HCT116 (cell line): ENCODE data around the gene ISYNA1. TPM values are rescaled to one million over a fixed set of nuclear protein-coding genes. Genes with fewer than 3 reads are reported as not detected.

Experiments used
- ATAC-seq: fragments of 200-7000 bp; cut with Tn5 transposase; 2 replicates; pipeline ENCODE4 v1.9.1; 2020; ENCODE audit warnings: mild to moderate bottlenecking, moderate library complexity
- BruUV-seq: library from RNA; stranded (reverse); fragments of 400-500 nt; replicated peaks from 2 replicates; lab custom pipeline; 2021; lab: Mats Ljungman, UMichigan
- CTCF ChIA-PET: fragments of 300-600 bp; sonication (Branson Sonifier 250); formaldehyde crosslinking; loops from one replicate; lab custom pipeline; 2021; ENCODE audit warnings: antibody characterized with exemption; lab: Charles Lee
- POLR2A ChIA-PET: fragments of 300-600, 350-600 bp; sonication (Branson Sonifier 250); formaldehyde crosslinking; loops from one replicate; lab custom pipeline; 2021; ENCODE audit warnings: antibody characterized with exemption; lab: Charles Lee
- RAD21 ChIA-PET, 2 experiments: fragments of 300-600 bp; sonication (Branson Sonifier 250); formaldehyde crosslinking; loops; one replicate each; lab custom pipeline; 2023; ENCODE audit warnings: low total read pairs in 2 of 2; ENCODE audit not compliant: uncharacterized antibody in 2 of 2, unreplicated experiment in 2 of 2, low non-redundant PET in 1 of 2; lab: Charles Lee
- DNase-seq: peaks from one replicate; pipeline ENCODE4 v3.0.0-alpha.2; 2010; ENCODE audit warnings: low read depth, low spot score
- H2AFZ ChIP-seq: fragments of 200-600 bp; shearing (Covaris generic), sonication (generic); 2 replicates; pipeline ENCODE4 v1.6.1; 2017; ENCODE audit warnings: low read depth, mixed run types, mixed read lengths, antibody characterized with exemption, low read length; ENCODE audit not compliant: poor library complexity, severe bottlenecking
- H3K27ac ChIP-seq: 2 replicates; pipeline ENCODE4 v1.5.1; 2012; ENCODE audit warnings: low read depth, low read length
- H3K27me3 ChIP-seq: fragments of 200-600 bp; sonication (generic); 2 replicates; pipeline ENCODE4 v1.6.1; 2016; ENCODE audit warnings: mixed run types, low read length, mixed read lengths; ENCODE audit not compliant: insufficient read depth
- H3K36me3 ChIP-seq, 2 experiments: fragments of 200-500 bp in 1 of 2; fragments of 200-600 bp in 1 of 2; sonication (Bioruptor generic) in 1 of 2; sonication (generic) in 1 of 2; 2 replicates each; pipeline versions ENCODE4 v1.5.1 to v1.6.1; 2014 to 2016; ENCODE audit warnings: low read length in 2 of 2, inconsistent platforms in 1 of 2, mixed read lengths in 1 of 2, mixed run types in 1 of 2; ENCODE audit not compliant: insufficient read depth in 2 of 2, control insufficient read depth in 1 of 2
- H3K4me1 ChIP-seq, 2 experiments: fragments of 200-600 bp in 1 of 2; sonication (generic) in 1 of 2; 2 replicates each; pipeline versions ENCODE4 v1.5.1 to v1.6.1; 2012 to 2017; ENCODE audit warnings: low read length in 2 of 2, inconsistent platforms in 1 of 2, mild to moderate bottlenecking in 1 of 2, mixed read lengths in 1 of 2, mixed run types in 1 of 2, moderate library complexity in 1 of 2; ENCODE audit not compliant: insufficient read depth in 2 of 2, control insufficient read depth in 1 of 2
- H3K4me2 ChIP-seq: fragments of 200-600 bp; sonication (generic); 2 replicates; pipeline ENCODE4 v1.6.1; 2017; ENCODE audit warnings: mixed run types, low read length, mixed read lengths
- H3K4me3 ChIP-seq, 2 experiments: fragments of 200-600 bp in 1 of 2; sonication (generic) in 1 of 2; replicated peaks in 1 of 2; 2 replicates each; pipeline ENCODE4 v1.5.1; 2011 to 2016; ENCODE audit warnings: low read length in 2 of 2, control low read depth in 1 of 2, low read depth in 1 of 2, mild to moderate bottlenecking in 1 of 2, mixed read lengths in 1 of 2, mixed run types in 1 of 2
- H3K79me2 ChIP-seq: fragments of 200-600 bp; sonication (generic); 2 replicates; pipeline ENCODE4 v1.6.1; 2017; ENCODE audit warnings: mild to moderate bottlenecking, mixed run types, low read length, moderate library complexity, mixed read lengths; ENCODE audit not compliant: insufficient read depth
- H3K9ac ChIP-seq: fragments of 200-600 bp; sonication (generic); 2 replicates; pipeline ENCODE4 v1.6.1; 2016; ENCODE audit warnings: low read length, mixed read lengths
- H3K9me2 ChIP-seq: fragments of 200-600 bp; sonication (generic), shearing (Covaris generic); 2 replicates; pipeline ENCODE4 v1.6.1; 2017; ENCODE audit warnings: mixed run types, mild to moderate bottlenecking, moderate library complexity; ENCODE audit not compliant: insufficient read depth
- H3K9me3 ChIP-seq, 2 experiments: fragments of 200-500 bp in 1 of 2; fragments of 200-600 bp in 1 of 2; sonication (Bioruptor generic) in 1 of 2; sonication (generic) in 1 of 2; 2 replicates each; pipeline ENCODE4 v1.6.1; 2014 to 2017; ENCODE audit warnings: low read length in 2 of 2, mixed read lengths in 2 of 2, inconsistent platforms in 1 of 2, low read depth in 1 of 2, mild to moderate bottlenecking in 1 of 2, mixed run types in 1 of 2, moderate library complexity in 1 of 2; ENCODE audit not compliant: control insufficient read depth in 1 of 2, insufficient read depth in 1 of 2
- H4K20me1 ChIP-seq: fragments of 200-600 bp; sonication (generic), shearing (Covaris generic); 2 replicates; pipeline ENCODE4 v1.6.1; 2017; ENCODE audit warnings: mixed run types, mild to moderate bottlenecking, moderate library complexity; ENCODE audit not compliant: insufficient read depth
- CEBPB ChIP-seq: IDR thresholded peaks from 2 replicates; pipeline ENCODE4 v1.6.1; 2012; ENCODE audit warnings: low read depth
- ELF1 ChIP-seq: IDR thresholded peaks from 2 replicates; pipeline ENCODE4 v1.6.1; 2012; ENCODE audit warnings: low read depth, borderline replicate concordance
- POLR2AphosphoS5 ChIP-seq: IDR thresholded peaks from 2 replicates; pipeline ENCODE4 v1.6.1; 2011; ENCODE audit warnings: mild to moderate bottlenecking, low read depth, low read length, moderate library complexity
- TCF7L2 ChIP-seq: IDR thresholded peaks from 2 replicates; pipeline ENCODE4 v1.7.0; 2011; ENCODE audit warnings: borderline replicate concordance, inconsistent platforms; ENCODE audit not compliant: insufficient read depth, insufficient read length; ENCODE audit errors: extremely low read depth
- ZBTB33 ChIP-seq: IDR thresholded peaks from 2 replicates; pipeline ENCODE4 v1.6.1; 2011; ENCODE audit warnings: mild to moderate bottlenecking, low read length, moderate library complexity; ENCODE audit not compliant: insufficient replicate concordance; ENCODE audit errors: extremely low read depth
- intact Hi-C: fragments of 100-400 bp; cut with micrococcal nuclease; formaldehyde crosslinking; loops from 2 replicates; pipeline ENCODE4 v1.10.0; 2022
- total RNA-seq: library from RNA; stranded (reverse); gene quantifications from one replicate; pipeline ENCODE4 v1.2.1, GENCODE V29; 2021; ENCODE audit not compliant: unreplicated experiment

ISYNA1 gene
- total RNA-seq, 1 experiment from 2014 or later = 365 TPM

GRCh38 chr19:18391509-18392075 lies 46.3 kb downstream of the ISYNA1 start:
- peaks cover 17 to 47% of the 10 kb centered on the region in 2 experiments; a peak in 3 of 4 replicates for H3K4me1 ChIP-seq
- no peak overlapping the region for H3K4me2 ChIP-seq
- H3K79me2 ChIP-seq = peaks cover 10% of the 10 kb centered on the region
- H3K9me2 ChIP-seq = no peaks in the 10 kb centered on the region
- ATAC-seq (no peak), DNase-seq (no peak)
- CTCF ChIA-PET = interaction anchor here (1.0 kb wide), 1 partner anchor 19 kb away, joined by 4 read pairs; no protein-coding TSS in a partner anchor
- no peaks in the 10 kb centered on the region for H3K9me3 ChIP-seq
- no peaks in the 10 kb centered on the region for H4K20me1 ChIP-seq
- no peak overlapping the region for H2AFZ ChIP-seq
- no TSS peak for BruUV-seq
- POLR2A ChIA-PET = interaction anchor here (0.9 to 5.7 kb wide), 12 partner anchors 8 to 188 kb away, joined by 3 to 58 read pairs (median 8); partner anchors contain the start of genes IQCN, JUND, RAB3A and SSBP4
- RAD21 ChIA-PET = no interaction called here
- H3K27me3 ChIP-seq = no peaks in the 10 kb centered on the region
- H3K36me3 ChIP-seq = peaks cover 0 to 6% of the 10 kb centered on the region in 2 experiments; a peak in 1 of 4 replicates
- H3K27ac ChIP-seq = no peak overlapping the region
- H3K4me3 ChIP-seq = no peak overlapping the region
- no peak for TF ChIP-seq ZBTB33
- no peak for TF ChIP-seq TCF7L2
- TF ChIP-seq CEBPB = no peak
- no peak for TF ChIP-seq ELF1
- no peak for TF ChIP-seq POLR2AphosphoS5
- H3K9ac ChIP-seq = no peak overlapping the region
- intact Hi-C loops = no loop called here
